A204.1 (cell line): Measurements from ENCODE around the gene UAP1.
A peak's percentile ranks its signal among the peaks of the same experiment; 100 is the strongest.

Experiments used
- FAIRE-seq: peaks from 2 replicates; lab custom pipeline; 2012; peaks lifted over from hg19 to GRCh38; lab: Jason Lieb, UNC

Gene UAP1

GRCh38 chr1:162617513-162617912 is 56.0 kb downstream of the UAP1 start:
- no peak for FAIRE-seq

GRCh38 chr1:162619076-162619475 is 57.6 kb downstream of the UAP1 start:
- peak; percentile 9 for FAIRE-seq

GRCh38 chr1:162621256-162621655 is 59.7 kb downstream of the UAP1 start:
- no peak for FAIRE-seq

- FAIRE-seq = peak; percentile 85
These were observed 64.2 kb downstream of the UAP1 start for GRCh38 chr1:162625679-162626078.

DNA sequence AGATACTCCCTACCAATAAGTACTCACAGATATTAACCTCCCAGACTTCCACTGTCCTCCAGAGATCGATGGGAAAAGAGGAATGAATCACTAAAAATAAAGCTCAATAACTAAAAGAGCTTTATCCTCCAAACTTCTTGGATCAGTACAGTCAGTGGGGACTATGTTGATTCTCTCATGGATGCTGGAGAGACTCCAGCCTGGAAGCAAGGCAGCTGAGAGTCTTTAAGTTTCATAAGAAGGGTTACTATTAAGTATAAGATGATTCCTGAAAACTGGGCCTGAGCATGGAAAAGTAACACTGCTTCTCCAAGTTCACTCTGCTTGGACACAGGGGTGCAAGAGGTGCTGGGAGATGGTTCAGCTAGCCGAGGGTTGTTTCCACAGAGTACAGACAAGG is 64.6 kb downstream of the UAP1 start:
- no peak for FAIRE-seq

DNA sequence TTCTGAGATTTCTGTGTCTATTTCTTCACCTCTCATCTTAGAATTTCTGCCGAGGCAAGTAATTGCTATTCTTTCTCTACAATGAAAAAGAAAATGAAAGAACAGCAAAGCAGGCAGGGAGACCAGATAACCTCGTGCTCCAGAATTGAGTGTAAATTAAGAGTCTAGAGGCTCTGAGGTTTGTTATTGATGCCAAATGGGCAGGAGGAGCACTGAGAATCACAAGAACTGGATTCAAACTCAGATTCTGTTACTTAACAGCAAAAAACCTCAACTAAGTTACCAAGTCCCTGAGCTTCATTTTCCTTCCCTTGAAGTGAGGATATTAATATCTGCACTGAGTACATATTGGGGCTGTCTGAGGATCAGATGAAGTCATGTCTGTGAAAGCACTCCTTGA is 65.2 kb downstream of the UAP1 start:
- FAIRE-seq = no peak

GRCh38 chr1:162627662-162628296 is 66.3 kb downstream of the UAP1 start:
- peak; percentile 62 for FAIRE-seq

GRCh38 chr1:162629077-162629627 is 67.6 kb downstream of the UAP1 start:
- no peak for FAIRE-seq

DNA sequence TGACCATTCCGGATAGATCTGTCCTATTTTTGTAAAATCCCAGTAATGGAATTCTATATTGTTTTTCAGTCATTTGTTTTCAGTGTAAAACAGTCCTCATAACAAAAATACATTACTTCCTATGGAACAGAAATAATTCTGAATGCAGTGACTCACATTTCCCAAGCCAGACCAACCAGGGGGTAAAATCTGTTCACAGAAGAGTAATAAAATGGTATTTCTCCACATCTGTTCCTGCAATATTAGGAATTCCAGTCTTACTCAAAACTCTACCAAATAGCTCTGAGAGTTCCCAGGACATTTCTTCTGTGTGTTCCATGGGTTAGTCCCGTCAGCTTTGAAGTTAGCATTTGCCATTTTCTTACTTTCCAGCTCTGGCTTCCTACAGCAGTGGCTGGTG is 68.1 kb downstream of the UAP1 start:
- peak; percentile 90 for FAIRE-seq

- FAIRE-seq = no peak
These were observed 70.1 kb downstream of the UAP1 start for GRCh38 chr1:162631546-162632191.

GRCh38 chr1:162632217-162632666 is 70.7 kb downstream of the UAP1 start, which contains the start of gene DDR2:
Gene DDR2 (plus strand): TSS chr1:162632464. CDS start chr1:162719064, 86,600 bp downstream.
- peak; percentile 100 for FAIRE-seq

DNA sequence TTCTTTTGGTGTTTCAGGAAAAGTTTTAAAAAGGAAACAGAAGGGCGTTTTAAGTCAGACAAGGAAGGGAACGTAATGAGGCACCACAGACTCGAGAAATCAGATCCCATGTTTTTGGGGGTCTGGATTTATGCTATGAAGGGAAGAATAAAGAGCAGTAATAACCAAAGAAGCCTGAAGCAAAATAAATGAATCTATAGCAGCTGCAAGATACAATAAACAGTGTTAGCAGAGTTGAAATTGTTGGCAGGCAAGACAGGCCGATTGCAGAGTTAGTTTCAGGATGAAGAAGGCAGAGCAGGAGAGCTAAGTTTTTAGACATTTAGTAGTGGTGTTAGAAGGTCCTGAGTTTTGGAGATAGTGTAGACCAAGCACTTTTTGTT is 71.2 kb downstream of the UAP1 start:
- FAIRE-seq = no peak

GRCh38 chr1:162633081-162633762 is 71.7 kb downstream of the UAP1 start:
- peak; percentile 23 for FAIRE-seq

GRCh38 chr1:162635418-162635817 is 73.9 kb downstream of the UAP1 start:
- no peak for FAIRE-seq

GRCh38 chr1:162639718-162640117 is 78.2 kb downstream of the UAP1 start:
- FAIRE-seq = no peak

- no peak for FAIRE-seq
These were observed 79.6 kb downstream of the UAP1 start for GRCh38 chr1:162641114-162641513.

- FAIRE-seq = no peak
These were observed 83.4 kb downstream of the UAP1 start for GRCh38 chr1:162644986-162645314.

GRCh38 chr1:162645666-162646065 is 84.1 kb downstream of the UAP1 start:
- no peak for FAIRE-seq

DNA sequence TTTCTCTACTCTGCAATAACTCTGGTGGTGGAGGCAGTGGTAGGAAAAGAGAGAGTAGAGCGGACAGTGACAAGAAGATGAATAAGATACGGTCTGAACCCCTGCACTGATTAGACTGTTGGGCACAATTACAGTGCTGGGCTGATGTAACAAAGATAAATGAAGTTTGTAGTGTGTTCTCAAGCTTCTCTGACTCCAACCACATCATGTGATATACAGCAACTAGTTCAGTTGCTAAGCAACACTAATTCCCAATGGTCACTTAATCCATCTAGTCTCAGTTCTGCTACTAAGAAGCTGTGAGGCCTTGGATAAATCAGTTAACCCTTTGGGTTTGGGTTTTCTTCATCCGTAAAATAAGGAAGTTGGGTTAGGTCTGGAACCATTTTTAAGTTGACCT is 88.1 kb downstream of the UAP1 start:
- no peak for FAIRE-seq
